H1 (cell line): ENCODE measurements around the gene MCL1. TPM values are rescaled to one million over a fixed set of nuclear protein-coding genes. Genes with fewer than 3 reads are reported as not detected.
A peak's percentile ranks its signal among the peaks of the same experiment; 100 is the strongest.

Experiments used
- CTCF ChIA-PET: fragments of 300-600 bp; sonication (Branson Sonifier 250); formaldehyde crosslinking; loops from one replicate; lab custom pipeline; 2021; ENCODE audit not compliant: partially characterized antibody; lab: Charles Lee
- POLR2A ChIA-PET: fragments of 300-600 bp; sonication (Branson Sonifier 250); formaldehyde crosslinking; loops from one replicate; lab custom pipeline; 2021; ENCODE audit warnings: inconsistent platforms; ENCODE audit not compliant: partially characterized antibody; lab: Charles Lee
- DNase-seq, 2 experiments: peaks; one replicate each; pipeline versions ENCODE4 v3.0.0 to v3.0.0-alpha.2; 2010 to 2022; ENCODE audit warnings: low spot score in 2 of 2, low read depth in 1 of 2, mixed read lengths in 1 of 2
- FAIRE-seq: peaks from 2 replicates; lab custom pipeline; 2011; peaks lifted over from hg19 to GRCh38; lab: Jason Lieb, UNC
- H2AFZ ChIP-seq: 2 replicates; pipeline ENCODE4 v1.8.1; 2012; ENCODE audit warnings: low read length, inconsistent platforms
- H2AK5ac ChIP-seq: 2 replicates; pipeline ENCODE4 v1.6.1; 2013; ENCODE audit warnings: low read depth, low read length
- H2BK120ac ChIP-seq: replicated peaks from 2 replicates; pipeline ENCODE3; 2013; ENCODE audit warnings: low read depth, low read length, inconsistent platforms
- H2BK12ac ChIP-seq: 2 replicates; pipeline ENCODE4 v1.6.1; 2013; ENCODE audit warnings: low read depth, low read length
- H2BK15ac ChIP-seq: 2 replicates; pipeline ENCODE4 v1.6.1; 2013; ENCODE audit warnings: low read length
- H2BK20ac ChIP-seq: 2 replicates; pipeline ENCODE4 v1.6.1; 2013; ENCODE audit warnings: low read length
- H2BK5ac ChIP-seq: 2 replicates; pipeline ENCODE4 v1.6.1; 2013; ENCODE audit warnings: low read depth, low read length
- H3K14ac ChIP-seq: 2 replicates; pipeline ENCODE4 v1.6.1; 2013; ENCODE audit warnings: inconsistent platforms; ENCODE audit not compliant: insufficient read length
- H3K18ac ChIP-seq: 2 replicates; pipeline ENCODE4 v1.6.1; 2013; ENCODE audit warnings: low read length; ENCODE audit errors: extremely low read depth
- H3K23ac ChIP-seq: 2 replicates; pipeline ENCODE4 v1.6.1; 2013; ENCODE audit warnings: inconsistent platforms; ENCODE audit not compliant: insufficient read length
- H3K23me2 ChIP-seq: 2 replicates; pipeline ENCODE4 v1.6.1; 2013; ENCODE audit warnings: low read depth, low read length
- H3K27ac ChIP-seq: 2 replicates; pipeline ENCODE4 v1.6.1; 2011; ENCODE audit warnings: low read depth, low read length, inconsistent platforms
- H3K27me3 ChIP-seq, 4 experiments: replicated peaks in 1 of 4; 1 replicate in 1 of 4; 2 replicates in 3 of 4; pipeline versions ENCODE4 v1.6.1 to v1.8.1; 2011 to 2013; ENCODE audit warnings: low read length in 3 of 4, mild to moderate bottlenecking in 3 of 4, inconsistent platforms in 2 of 4, mixed read lengths in 2 of 4, moderate library complexity in 1 of 4; ENCODE audit not compliant: control insufficient read depth in 3 of 4, insufficient read depth in 3 of 4; ENCODE audit errors: extremely low read depth in 1 of 4
- H3K36me3 ChIP-seq, 4 experiments: 2 replicates each; pipeline versions ENCODE4 v1.6.1 to v1.8.1; 2011 to 2013; ENCODE audit warnings: mild to moderate bottlenecking in 4 of 4, low read length in 3 of 4, moderate library complexity in 2 of 4, control low read depth in 1 of 4, inconsistent platforms in 1 of 4; ENCODE audit not compliant: insufficient read depth in 4 of 4, control insufficient read depth in 2 of 4
- H3K4ac ChIP-seq: replicated peaks from 2 replicates; pipeline ENCODE3; 2013; ENCODE audit warnings: low read length, low read depth, mixed read lengths, inconsistent platforms; ENCODE audit not compliant: insufficient read length
- H3K4me1 ChIP-seq, 4 experiments: replicated peaks in 1 of 4; 1 replicate in 1 of 4; 2 replicates in 3 of 4; pipeline versions ENCODE4 v1.6.1 to v1.8.1; 2011 to 2013; ENCODE audit warnings: low read length in 3 of 4, inconsistent platforms in 2 of 4, mixed read lengths in 1 of 4; ENCODE audit not compliant: insufficient read depth in 4 of 4, control insufficient read depth in 3 of 4
- H3K4me2 ChIP-seq, 2 experiments: 2 replicates each; pipeline versions ENCODE4 v1.6.1 to v1.8.1; 2011 to 2013; ENCODE audit warnings: low read depth in 2 of 2, low read length in 2 of 2, control low read depth in 1 of 2, inconsistent platforms in 1 of 2, mild to moderate bottlenecking in 1 of 2; ENCODE audit not compliant: insufficient read depth in 1 of 2
- H3K4me3 ChIP-seq, 4 experiments: fragments of 200-600, 300-600 bp in 1 of 4; sonication (generic), shearing (Covaris generic), sonication (Bioruptor Twin) in 1 of 4; 2 replicates each; pipeline versions ENCODE4 v1.5.1 to v1.8.1; 2011 to 2016; ENCODE audit warnings: low read length in 4 of 4, low read depth in 3 of 4, control low read depth in 2 of 4, inconsistent platforms in 2 of 4, mild to moderate bottlenecking in 2 of 4, mixed read lengths in 1 of 4, moderate library complexity in 1 of 4; ENCODE audit not compliant: insufficient read depth in 2 of 4; ENCODE audit errors: extremely low read depth in 1 of 4
- H3K56ac ChIP-seq: replicated peaks from 2 replicates; pipeline ENCODE3; 2013; ENCODE audit warnings: low read depth, mild to moderate bottlenecking, mixed read lengths, low read length, inconsistent platforms; ENCODE audit not compliant: insufficient read length
- H3K79me1 ChIP-seq: 2 replicates; pipeline ENCODE4 v1.6.1; 2013; ENCODE audit warnings: low read depth, low read length, control low read depth
- H3K79me2 ChIP-seq, 2 experiments: 2 replicates each; pipeline versions ENCODE4 v1.6.1 to v1.8.1; 2012 to 2013; ENCODE audit warnings: low read length in 2 of 2, mild to moderate bottlenecking in 2 of 2, inconsistent platforms in 1 of 2; ENCODE audit not compliant: insufficient read depth in 2 of 2, control insufficient read depth in 1 of 2
- H3K9ac ChIP-seq, 4 experiments: replicated peaks in 1 of 4; 1 replicate in 1 of 4; 2 replicates in 3 of 4; pipeline versions ENCODE4 v1.6.1 to v1.8.1; 2011 to 2013; ENCODE audit warnings: low read depth in 3 of 4, low read length in 3 of 4, control low read depth in 2 of 4, mild to moderate bottlenecking in 2 of 4, moderate library complexity in 2 of 4, inconsistent platforms in 1 of 4; ENCODE audit errors: extremely low read depth in 1 of 4
- H3K9me3 ChIP-seq, 2 experiments: 2 replicates each; pipeline versions ENCODE4 v1.6.1 to v1.8.1; 2012 to 2013; ENCODE audit warnings: mild to moderate bottlenecking in 2 of 2, moderate library complexity in 2 of 2, control low read depth in 1 of 2, inconsistent platforms in 1 of 2, low read depth in 1 of 2, low read length in 1 of 2, mixed read lengths in 1 of 2; ENCODE audit not compliant: insufficient read depth in 2 of 2
- H4K20me1 ChIP-seq, 2 experiments: replicated peaks in 1 of 2; 2 replicates each; pipeline versions ENCODE3 to v1.8.1; 2011 to 2013; ENCODE audit warnings: inconsistent platforms in 2 of 2, low read length in 2 of 2, mild to moderate bottlenecking in 1 of 2; ENCODE audit not compliant: insufficient read depth in 2 of 2, control insufficient read depth in 1 of 2
- H4K5ac ChIP-seq: 2 replicates; pipeline ENCODE4 v1.6.1; 2013; ENCODE audit warnings: low read length, low read depth, mixed read lengths, inconsistent platforms; ENCODE audit not compliant: insufficient read length
- H4K8ac ChIP-seq: 2 replicates; pipeline ENCODE4 v1.8.0; 2013; ENCODE audit warnings: mild to moderate bottlenecking, moderate library complexity, low read length, inconsistent platforms; ENCODE audit not compliant: insufficient read depth; ENCODE audit errors: extremely low read depth
- H4K91ac ChIP-seq: replicated peaks from 2 replicates; pipeline ENCODE3; 2013; ENCODE audit warnings: low read length, mixed read lengths, inconsistent platforms; ENCODE audit not compliant: insufficient read length
- CTBP2 ChIP-seq: IDR thresholded peaks from 2 replicates; pipeline ENCODE4 v1.7.0; 2011; ENCODE audit warnings: borderline replicate concordance, mild to moderate bottlenecking, moderate library complexity, mixed read lengths, low read length; ENCODE audit not compliant: insufficient read depth, insufficient read length
- JUND ChIP-seq: IDR thresholded peaks from 2 replicates; pipeline ENCODE4 v1.6.1; 2011; ENCODE audit warnings: mild to moderate bottlenecking, improper control_type of control experiment, low read length
- KDM1A ChIP-seq: fragments of 200-600, 300-600 bp; sonication (generic); IDR thresholded peaks from 2 replicates; pipeline ENCODE4 v1.7.1; 2016; ENCODE audit warnings: mild to moderate bottlenecking, low read length, borderline replicate concordance
- SIRT6 ChIP-seq: IDR thresholded peaks from one replicate; pipeline ENCODE4 v1.7.1; 2012; ENCODE audit warnings: low read length, inconsistent platforms
- WGBS, 2 experiments: shearing (Covaris generic) in 1 of 2; methylation state at CpG; one replicate each; pipeline versions ENCODE4 v1.1.6 to v1.1.7; 2013 to 2015; ENCODE audit warnings: low lambda C conversion rate in 2 of 2, mixed read lengths in 2 of 2, inconsistent platforms in 1 of 2, low coverage in 1 of 2, missing lambda C conversion rate in 1 of 2; ENCODE audit not compliant: insufficient replicate concordance in 2 of 2, insufficient coverage in 1 of 2, insufficient read length in 1 of 2; ENCODE audit errors: extremely low coverage in 1 of 2, missing lambda C conversion rate in 1 of 2; 5-methylcytosine and 5-hydroxymethylcytosine counted together
- polyA plus RNA-seq, 7 experiments: library from polyadenylated mRNA; depleted of rRNA in 3 of 7; stranded (reverse) in 5 of 7; unstranded in 2 of 7; fragments of >200 nt in 5 of 7; fragments of 200-250 nt in 2 of 7; gene quantifications; 1 replicate in 5 of 7; 2 replicates in 1 of 7; 4 replicates in 1 of 7; pipeline versions ENCODE4 v1.2.1 to v1.2.3, GENCODE V29; 2011 to 2013; ENCODE audit warnings: missing spikeins in 2 of 7, mixed read lengths in 2 of 7
- total RNA-seq: library from RNA; stranded (reverse); fragmentation: NEBNext Ultra II Directional; extraction: Animal tissue kit (Norgen Biotek cat#: 25700); gene quantifications from 2 replicates; pipeline ENCODE4 v1.2.1, GENCODE V29; 2021

Gene MCL1
- total and polyA plus RNA-seq, 2 of the 8 experiments (the other 6 are each of a cell fraction or from before 2014, with no cell fraction given), result 61.1 to 218 TPM

DNA sequence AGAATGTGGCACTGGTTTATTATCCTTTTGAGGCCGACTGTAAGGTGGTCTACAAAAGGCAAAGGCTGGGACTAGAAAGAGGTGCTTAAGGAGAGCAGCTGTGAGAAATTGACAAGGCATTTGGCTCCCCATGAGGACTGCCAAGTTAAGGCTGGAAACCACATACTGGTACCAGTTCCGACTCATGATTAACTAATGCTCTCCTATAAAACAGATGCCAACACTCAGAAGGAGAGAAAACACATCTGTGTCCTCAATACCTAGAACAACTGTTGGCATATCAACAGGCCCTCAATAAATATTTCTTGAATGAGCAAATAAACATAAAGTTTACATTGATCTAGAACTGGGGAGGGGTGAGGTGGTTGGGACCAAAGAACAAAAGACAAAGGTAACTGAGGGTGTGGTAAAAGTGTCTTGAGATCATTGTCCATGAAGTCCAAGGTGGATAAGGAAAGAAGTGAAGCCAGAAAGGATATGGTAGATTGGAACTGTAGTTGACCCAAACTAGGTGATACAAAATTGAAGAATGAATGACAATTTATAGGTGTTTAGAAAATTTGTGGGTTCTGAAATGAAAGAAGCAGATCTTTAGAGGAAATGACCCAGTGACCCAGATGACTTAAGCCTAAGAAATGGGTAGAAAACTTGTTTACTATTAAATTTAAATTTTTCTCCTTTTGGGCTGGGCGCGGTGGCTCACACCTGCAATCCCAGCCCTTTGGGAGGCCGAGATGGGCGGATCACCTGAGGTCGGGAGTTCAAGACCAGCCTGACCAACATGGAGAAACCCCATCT, 16.9 kb upstream of the MCL1 start:
- TF ChIP-seq SIRT6 (no peak), JUND (no peak), KDM1A (no peak), CTBP2 (no peak)

More for the DNA sequence above, 16.9 kb upstream of the MCL1 start:
- Histone ChIP-seq H3K9ac (no peak overlapping the region; a peak in 1 of 7 replicates), H3K9me3 (peaks cover 0 to 3% of the 10 kb centered on the region in 2 experiments; a peak in 2 of 4 replicates), H4K8ac (no peak overlapping the region), H3K14ac (no peak overlapping the region), H3K4ac (peak overlapping the region; percentile 27), H3K56ac (no peak overlapping the region), H4K5ac (no peak overlapping the region), H3K23me2 (no peaks in the 10 kb centered on the region), H3K4me2 (no peak overlapping the region), H2BK12ac (no peak overlapping the region), H4K20me1 (no peaks in the 10 kb centered on the region), H3K4me1 (peaks cover 0 to 4% (median 1%) of the 10 kb centered on the region in 4 experiments; a peak in 3 of 7 replicates), H3K4me3 (no peak overlapping the region), H4K91ac (no peak overlapping the region), H2AFZ (no peak overlapping the region), H3K27ac (peak overlapping the region; percentile 17; the same call in 1 of the 2 replicates), H3K79me2 (no peaks in the 10 kb centered on the region), H2BK5ac (peak overlapping the region; percentile 52; the same call in 1 of the 2 replicates), H3K27me3 (no peaks in the 10 kb centered on the region), H2AK5ac (0 out of 2 replicates have a peak overlapping the region, but pooled peaks have one; percentile 86), H3K36me3 (peaks cover 0 to 4% (median 0%) of the 10 kb centered on the region in 4 experiments; a peak in 1 of 8 replicates), H2BK15ac (peak overlapping the region; percentile 65; the same call in 1 of the 2 replicates), H3K23ac (no peak overlapping the region), H3K18ac (no peak overlapping the region; the same call in 1 of the 2 replicates), H3K79me1 (no peaks in the 10 kb centered on the region), H2BK20ac (peak overlapping the region; percentile 25; the same call in 1 of the 2 replicates), H2BK120ac (no peak overlapping the region)
- 82% methylated on average over 7 of the region's 7 CpGs; no CpG with 5 or more reads in 1 of the 2 experiments for WGBS, 2 experiments
- FAIRE-seq, result no peak
- no peak for DNase-seq
- POLR2A ChIA-PET, result interaction anchor here (1.0 to 43.5 kb wide), 4 partner anchors 13 to 33 kb away, joined by 3 to 1380 read pairs (median 8); partner anchors contain the start of genes ADAMTSL4, ENSA and MCL1
- CTCF ChIA-PET, result no interaction called here
